Spleen (tissue), 7 donors: Measurements from ENCODE around the gene EXOC4.

Experiments
- CTCF ChIP-seq, 11 experiments: fragments of 200-600 bp in 7 of 11; fragments of 450-650 bp in 4 of 11; sonication (generic) in 4 of 11; IDR thresholded peaks in 8 of 11; conservative IDR thresholded peaks in 3 of 11; 1 replicate in 7 of 11; 2 replicates in 4 of 11; pipeline versions ENCODE4 v1.4.0 to v1.8.0; 2016 to 2021; ENCODE audit warnings: antibody characterized with exemption in 11 of 11, inconsistent platforms in 4 of 11, mild to moderate bottlenecking in 1 of 11
- POLR2AphosphoS5 ChIP-seq, 3 donors: sonication (generic); formaldehyde crosslinking; IDR thresholded peaks; one replicate each; pipeline ENCODE4 v1.5.1; 2017; ENCODE audit warnings: antibody characterized with exemption in 3 of 3
- donor health status: DM: no; HTN: no; CAD: no; lungs with moderate emphysema.
- donor health status: DM: no; HTN: no; CAD: no.
- donor health status: DM: no; HTN: no; CAD: no.

GRCh38 chr7:133301444-133301843 lies 48.6 kb downstream of the EXOC4 start:
- TF ChIP-seq CTCF (IDR thresholded peaks at IDR 0.05 in 8 of 11, conservative IDR thresholded peaks at IDR 0.05 in 3 of 11) = no peak
- TF ChIP-seq POLR2AphosphoS5 (IDR thresholded peaks at IDR 0.05) = no peak
